CD14-positive monocyte (primary cell): Measurements from ENCODE around the gene GPAT3. TPM values are rescaled to one million over a fixed set of nuclear protein-coding genes. Genes with fewer than 3 reads are reported as not detected.

Experiments used
- DNase-seq, 3 donors: peaks; one replicate each; pipeline ENCODE4 v3.0.0-alpha.2; 2011 to 2022
- H2AFZ ChIP-seq: 2 replicates; pipeline ENCODE4 v1.6.0; 2012; ENCODE audit warnings: mild to moderate bottlenecking, low read depth, low read length, inconsistent platforms; ENCODE audit not compliant: insufficient read depth, poor library complexity, severe bottlenecking
- H3K27ac ChIP-seq, 2 donors: 1 replicate in 1 of 2; 2 replicates in 1 of 2; pipeline ENCODE4 v1.5.1; 2012 to 2013; ENCODE audit warnings: low read length in 2 of 2, control low read depth in 1 of 2, inconsistent platforms in 1 of 2, low read depth in 1 of 2, mild to moderate bottlenecking in 1 of 2
- H3K27me3 ChIP-seq, 2 donors: one replicate each; pipeline versions ENCODE4 v1.6.0 to v1.6.1; 2011 to 2013; ENCODE audit warnings: low read length in 2 of 2; ENCODE audit not compliant: control insufficient read depth in 2 of 2, insufficient read depth in 2 of 2
- H3K36me3 ChIP-seq, 2 donors: replicated peaks in 1 of 2; 1 replicate in 1 of 2; 2 replicates in 1 of 2; pipeline versions ENCODE4 v1.5.1 to v1.6.1; 2012 to 2013; ENCODE audit warnings: low read length in 2 of 2, control low read depth in 1 of 2, inconsistent platforms in 1 of 2, mild to moderate bottlenecking in 1 of 2; ENCODE audit not compliant: insufficient read depth in 2 of 2, control insufficient read depth in 1 of 2
- H3K4me1 ChIP-seq, 2 donors: 1 replicate in 1 of 2; 2 replicates in 1 of 2; pipeline versions ENCODE4 v1.5.1 to v1.6.1; 2012 to 2013; ENCODE audit warnings: low read length in 2 of 2, control low read depth in 1 of 2, inconsistent platforms in 1 of 2, mild to moderate bottlenecking in 1 of 2, moderate library complexity in 1 of 2; ENCODE audit not compliant: insufficient read depth in 2 of 2, control insufficient read depth in 1 of 2
- H3K4me2 ChIP-seq: replicated peaks from 2 replicates; pipeline ENCODE3; 2012; ENCODE audit warnings: low read length, moderate library complexity, mild to moderate bottlenecking; ENCODE audit not compliant: poor library complexity, severe bottlenecking; ENCODE audit errors: extremely low read depth
- H3K4me3 ChIP-seq, 3 experiments: fragments of 200-600 bp in 1 of 3; sonication (generic) in 1 of 3; replicated peaks in 1 of 3; 1 replicate in 2 of 3; 2 replicates in 1 of 3; pipeline ENCODE4 v1.5.1; 2011 to 2013; ENCODE audit warnings: low read length in 3 of 3, mild to moderate bottlenecking in 3 of 3, control low read depth in 2 of 3, low read depth in 2 of 3, inconsistent platforms in 1 of 3, moderate library complexity in 1 of 3
- H3K79me2 ChIP-seq: 2 replicates; pipeline ENCODE4 v1.6.0; 2012; ENCODE audit warnings: mild to moderate bottlenecking, control low read depth, inconsistent platforms, low read length, moderate library complexity; ENCODE audit not compliant: insufficient read depth
- H3K9ac ChIP-seq: 2 replicates; pipeline ENCODE4 v1.6.0; 2017; ENCODE audit warnings: low read length, mild to moderate bottlenecking; ENCODE audit not compliant: insufficient read depth, poor library complexity, severe bottlenecking
- H3K9me3 ChIP-seq, 2 donors: replicated peaks in 1 of 2; 1 replicate in 1 of 2; 2 replicates in 1 of 2; pipeline versions ENCODE4 v1.5.1 to v1.6.1; 2012 to 2013; ENCODE audit warnings: low read length in 2 of 2, control low read depth in 1 of 2; ENCODE audit not compliant: control insufficient read depth in 1 of 2, insufficient read depth in 1 of 2
- H4K20me1 ChIP-seq: 2 replicates; pipeline ENCODE4 v1.6.0; 2012; ENCODE audit warnings: mild to moderate bottlenecking, low read length, control low read depth, moderate library complexity; ENCODE audit not compliant: insufficient read depth
- H3K27ac Mint-ChIP-seq, 7 donors: one replicate each; pipeline ENCODE4 v1.8.0; 2020; ENCODE audit warnings: mild to moderate bottlenecking in 7 of 7, mixed read lengths in 7 of 7, moderate library complexity in 6 of 7, inconsistent platforms in 2 of 7
- H3K27me3 Mint-ChIP-seq, 3 donors: one replicate each; pipeline ENCODE4 v1.8.0; 2021 to 2022; ENCODE audit warnings: low read depth in 3 of 3, mild to moderate bottlenecking in 3 of 3, mixed read lengths in 3 of 3, moderate library complexity in 3 of 3, inconsistent platforms in 1 of 3
- H3K36me3 Mint-ChIP-seq, 2 donors: one replicate each; pipeline ENCODE4 v1.8.0; 2020; ENCODE audit warnings: mixed read lengths in 2 of 2, inconsistent platforms in 1 of 2, mild to moderate bottlenecking in 1 of 2
- H3K4me1 Mint-ChIP-seq: one replicate; pipeline ENCODE4 v1.8.0; 2020; ENCODE audit warnings: mild to moderate bottlenecking, mixed read lengths
- H3K4me3 Mint-ChIP-seq, 2 donors: one replicate each; pipeline ENCODE4 v1.8.0; 2020; ENCODE audit warnings: mild to moderate bottlenecking in 2 of 2, mixed read lengths in 2 of 2, moderate library complexity in 1 of 2
- H3K9me3 Mint-ChIP-seq, 7 donors: one replicate each; pipeline ENCODE4 v1.8.0; 2020 to 2022; ENCODE audit warnings: mixed read lengths in 7 of 7, mild to moderate bottlenecking in 6 of 7, moderate library complexity in 6 of 7, inconsistent platforms in 2 of 7
- WGBS: methylation state at CpG from one replicate; pipeline ENCODE4 v1.1.5; 2013; ENCODE audit warnings: missing lambda C conversion rate; ENCODE audit not compliant: insufficient coverage; 5-methylcytosine and 5-hydroxymethylcytosine counted together
- intact Hi-C, 2 donors: fragments of 100-400 bp; cut with micrococcal nuclease; formaldehyde crosslinking; loops; one replicate each; pipeline versions ENCODE4 v1.15.0 to v1.15.1; 2023
- polyA plus RNA-seq, 3 donors: library from polyadenylated mRNA; depleted of rRNA in 1 of 3; unstranded in 2 of 3; stranded (reverse) in 1 of 3; fragments of 300-500 nt in 2 of 3; fragments of >200 nt in 1 of 3; fragmentation: Illumina TruSeq in 2 of 3; gene quantifications; 1 replicate in 2 of 3; 2 replicates in 1 of 3; pipeline ENCODE4 v1.2.3, GENCODE V29; 2012 to 2021
- TF ChIP-seq, protein P1 (sequence below): fragments of 200-600 bp; IDR thresholded peaks from one replicate; pipeline ENCODE4 v1.8.0; 2022; ENCODE audit warnings: antibody characterized with exemption, mild to moderate bottlenecking

The GPAT3 gene
- polyA plus RNA-seq, 3 donors: 20.9 to 46.2 (median 44.2) TPM

DNA sequence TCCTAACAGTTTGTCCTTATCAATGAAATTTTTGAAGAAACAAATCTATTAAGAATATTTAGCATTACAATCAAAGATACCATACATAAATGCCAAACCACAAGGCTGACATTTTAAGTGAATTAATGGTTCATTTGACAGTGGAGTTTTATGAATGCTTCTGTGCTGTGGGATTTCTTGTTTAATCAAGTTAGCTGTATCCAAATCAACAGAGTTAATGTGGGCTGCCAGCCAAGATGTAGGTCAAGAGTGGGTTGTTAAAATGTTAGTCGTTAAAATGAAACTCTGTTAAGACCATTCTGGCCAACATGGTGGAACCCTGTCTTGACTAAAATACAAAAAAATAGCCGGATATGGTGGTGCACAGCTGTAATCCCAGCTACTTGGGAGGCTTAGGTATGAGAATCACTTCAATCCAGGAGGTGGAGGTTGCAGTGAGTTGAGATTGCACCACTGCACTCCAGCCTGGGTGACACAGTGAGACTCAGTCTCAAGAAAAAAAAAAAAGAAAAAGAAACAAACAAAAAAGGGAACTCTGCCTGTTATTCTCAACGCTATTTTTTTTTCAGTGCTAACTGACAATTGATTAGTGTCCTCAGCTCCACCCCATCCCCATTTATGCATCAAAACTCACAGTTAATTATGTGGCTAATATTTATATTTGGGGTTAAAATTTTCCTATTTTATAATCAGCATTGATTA, 20.2 kb downstream of the GPAT3 start:
- TF ChIP-seq, protein P1, sequence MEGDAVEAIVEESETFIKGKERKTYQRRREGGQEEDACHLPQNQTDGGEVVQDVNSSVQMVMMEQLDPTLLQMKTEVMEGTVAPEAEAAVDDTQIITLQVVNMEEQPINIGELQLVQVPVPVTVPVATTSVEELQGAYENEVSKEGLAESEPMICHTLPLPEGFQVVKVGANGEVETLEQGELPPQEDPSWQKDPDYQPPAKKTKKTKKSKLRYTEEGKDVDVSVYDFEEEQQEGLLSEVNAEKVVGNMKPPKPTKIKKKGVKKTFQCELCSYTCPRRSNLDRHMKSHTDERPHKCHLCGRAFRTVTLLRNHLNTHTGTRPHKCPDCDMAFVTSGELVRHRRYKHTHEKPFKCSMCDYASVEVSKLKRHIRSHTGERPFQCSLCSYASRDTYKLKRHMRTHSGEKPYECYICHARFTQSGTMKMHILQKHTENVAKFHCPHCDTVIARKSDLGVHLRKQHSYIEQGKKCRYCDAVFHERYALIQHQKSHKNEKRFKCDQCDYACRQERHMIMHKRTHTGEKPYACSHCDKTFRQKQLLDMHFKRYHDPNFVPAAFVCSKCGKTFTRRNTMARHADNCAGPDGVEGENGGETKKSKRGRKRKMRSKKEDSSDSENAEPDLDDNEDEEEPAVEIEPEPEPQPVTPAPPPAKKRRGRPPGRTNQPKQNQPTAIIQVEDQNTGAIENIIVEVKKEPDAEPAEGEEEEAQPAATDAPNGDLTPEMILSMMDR: no peak
- Histone ChIP-seq H3K4me1 (peaks cover 82 to 91% of the 10 kb centered on the region in 2 donors), H3K4me2 (peak overlapping the region; percentile 50), H3K9me3 (no peaks in the 10 kb centered on the region), H3K4me3 (peak overlapping the region in 1 of 3 experiments; percentile 49), H4K20me1 (no peaks in the 10 kb centered on the region), H3K27ac (peak overlapping the region in 1 of 2 donors; percentile 77), H3K79me2 (peaks cover 74% of the 10 kb centered on the region), H3K36me3 (no peaks in the 10 kb centered on the region), H2AFZ (no peak overlapping the region), H3K27me3 (no peaks in the 10 kb centered on the region), H3K9ac (peak overlapping the region; percentile 28)
- DNase-seq: peak in 2 of 3 donors; percentile 66
- H3K27me3 Mint-ChIP-seq: peaks cover 0 to 2% (median 0%) of the 10 kb centered on the region in 3 donors
- WGBS: 50% methylated on average over 2 of the region's 3 CpGs
- intact Hi-C loops: no loop called here
- H3K9me3 Mint-ChIP-seq: no peaks in the 10 kb centered on the region
- no peak overlapping the region for H3K4me3 Mint-ChIP-seq
- peak overlapping the region; percentile 90 to 95 (median 93) for H3K27ac Mint-ChIP-seq
- H3K36me3 Mint-ChIP-seq: peaks cover 29 to 35% of the 10 kb centered on the region in 2 donors
- H3K4me1 Mint-ChIP-seq: peaks cover 88% of the 10 kb centered on the region

DNA sequence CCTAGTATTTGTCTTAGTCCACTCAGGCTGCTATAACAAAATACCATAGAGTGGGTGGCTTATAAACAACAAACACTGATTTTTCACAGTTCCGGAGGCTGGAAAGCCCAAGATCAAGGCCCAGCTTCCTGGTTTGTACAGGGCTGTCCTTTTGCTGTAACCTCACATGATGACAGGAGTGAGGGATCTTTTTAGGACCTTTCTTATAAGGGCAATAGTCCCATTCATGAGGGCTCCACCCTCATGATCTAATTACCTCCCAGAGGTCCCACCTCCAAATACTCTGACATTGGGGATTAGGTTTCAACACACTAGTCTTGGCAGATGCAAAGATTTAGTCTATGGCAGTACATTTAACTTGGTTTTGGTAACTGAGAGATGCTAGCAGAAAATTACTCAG, 20.9 kb downstream of the GPAT3 start:
- Histone ChIP-seq H3K4me3 (peak overlapping the region in 1 of 3 experiments; percentile 49), H3K36me3 (no peaks in the 10 kb centered on the region), H3K27me3 (no peaks in the 10 kb centered on the region), H3K79me2 (peaks cover 72% of the 10 kb centered on the region), H3K27ac (peak overlapping the region; percentile 51 to 77), H3K9ac (peak overlapping the region; percentile 28), H4K20me1 (no peaks in the 10 kb centered on the region), H3K4me2 (peak overlapping the region; percentile 50), H3K9me3 (no peaks in the 10 kb centered on the region), H2AFZ (no peak overlapping the region), H3K4me1 (peaks cover 88 to 97% of the 10 kb centered on the region in 2 donors)
- H3K9me3 Mint-ChIP-seq: no peaks in the 10 kb centered on the region
- TF ChIP-seq, protein P1: no peak
- H3K27me3 Mint-ChIP-seq: peaks cover 0 to 2% (median 0%) of the 10 kb centered on the region in 3 donors
- WGBS: no CpG with 5 or more reads among the region's 1 CpG
- peaks cover 93% of the 10 kb centered on the region for H3K4me1 Mint-ChIP-seq
- peak in 1 of 3 donors; percentile 76 for DNase-seq
- H3K27ac Mint-ChIP-seq: peak overlapping the region; percentile 90 to 95 (median 93)
- peaks cover 29 to 35% of the 10 kb centered on the region in 2 donors for H3K36me3 Mint-ChIP-seq
- intact Hi-C loops: no loop called here
- no peak overlapping the region for H3K4me3 Mint-ChIP-seq
